NCI-H1105 treated with DMSO at 0.1 percent for 48 hours (cell line): ENCODE results near the gene GREM1.

Experiments used
- DNase-seq: peaks from one replicate; lab custom pipeline; 2025; lab: John Stamatoyannopoulos, UW

GREM1 gene

DNA sequence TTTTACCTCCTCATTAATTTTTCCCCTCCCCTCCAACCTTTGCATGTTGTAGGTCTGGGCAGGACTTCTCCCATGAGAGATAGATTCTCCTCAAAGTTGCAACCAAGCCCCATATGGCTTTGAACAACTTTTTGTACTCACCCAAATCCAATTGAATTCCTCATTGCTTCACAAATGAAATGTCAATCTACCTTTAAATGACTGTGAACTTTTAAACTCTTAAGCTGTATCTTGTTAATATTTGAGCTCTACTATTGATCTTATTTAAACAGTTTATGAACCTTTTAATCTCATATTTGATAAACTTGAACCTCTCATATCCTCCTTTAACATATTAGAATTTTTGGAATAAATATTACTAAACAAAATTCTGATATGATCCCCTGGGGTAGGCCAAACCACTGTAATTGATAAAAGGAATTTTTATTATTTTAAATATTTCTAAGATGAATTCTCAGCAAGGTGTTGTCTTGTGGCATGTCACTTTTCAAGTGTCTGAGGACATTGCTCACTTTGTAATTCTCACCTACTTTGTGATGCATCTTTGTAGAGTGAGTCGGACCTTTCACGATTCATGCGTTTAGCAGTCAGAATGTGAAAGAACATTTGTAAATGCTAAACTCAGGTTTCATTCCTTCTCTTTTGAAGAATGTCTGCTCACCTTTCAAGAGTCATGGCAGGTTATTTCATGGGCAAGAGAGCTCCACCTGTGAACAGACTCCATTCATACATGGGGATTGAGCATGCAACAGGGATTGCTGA, 23.4 kb upstream of the GREM1 start:
- no peak for DNase-seq

DNA sequence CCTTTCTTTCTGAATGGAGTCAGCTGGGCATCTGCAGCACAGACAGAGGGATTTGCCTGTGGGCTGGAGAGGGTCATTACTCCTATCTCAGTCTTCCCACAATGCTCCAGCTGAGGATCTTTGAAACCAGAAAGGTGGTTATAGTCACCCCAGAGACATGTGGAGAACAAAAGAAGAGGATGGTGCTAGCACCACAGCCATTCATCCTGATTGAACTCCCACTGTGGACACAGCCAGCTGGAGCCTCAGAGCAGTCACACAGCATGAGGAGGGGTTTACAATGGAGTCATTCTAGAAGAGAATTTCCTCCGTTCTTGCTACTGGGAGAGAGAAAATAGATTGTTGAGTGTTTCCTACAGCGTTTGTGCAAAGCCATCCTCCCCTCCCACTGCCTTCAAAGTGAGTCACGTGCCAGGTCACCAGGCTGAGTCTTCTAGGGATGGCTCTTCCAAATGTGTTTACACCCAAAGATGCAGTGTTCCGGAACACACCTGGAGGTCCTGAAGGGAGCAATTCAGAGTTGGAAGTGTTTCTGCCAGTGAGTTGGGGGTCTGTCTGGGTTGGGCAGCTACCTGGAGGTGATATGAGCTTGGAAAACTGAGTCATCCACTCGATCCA, 18.9 kb upstream of the GREM1 start:
- no peak for DNase-seq

DNA sequence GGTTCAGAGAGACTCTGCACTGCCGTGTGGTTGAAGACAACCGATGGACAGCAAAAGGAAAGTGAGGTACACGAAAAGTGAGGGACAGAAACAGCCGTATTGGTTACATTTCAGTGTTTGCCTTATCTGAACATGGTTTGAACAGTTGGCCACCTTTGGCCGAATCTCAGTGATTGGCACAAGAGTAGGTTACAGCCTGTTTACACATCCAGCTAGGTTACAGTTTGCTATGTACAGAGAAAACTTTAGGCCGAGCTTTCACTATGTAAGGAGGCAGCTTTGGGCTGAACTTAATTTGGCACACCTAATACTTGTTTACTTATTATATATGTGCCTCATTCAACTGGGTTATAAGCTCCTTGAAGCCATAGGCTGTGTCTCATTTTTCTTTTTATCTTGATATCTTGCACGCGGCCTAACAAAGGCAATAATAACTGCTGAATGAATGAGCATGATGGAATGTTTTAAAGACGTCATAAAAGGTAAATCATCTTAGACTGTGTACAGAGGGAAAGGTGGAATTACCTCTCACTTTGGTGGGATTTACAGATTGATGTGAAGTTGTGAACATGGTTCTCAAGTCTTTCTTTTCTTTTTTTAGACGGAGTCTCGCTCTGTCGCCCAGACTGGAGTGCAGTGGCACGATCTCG, 17.2 kb upstream of the GREM1 start:
- no peak for DNase-seq

DNA sequence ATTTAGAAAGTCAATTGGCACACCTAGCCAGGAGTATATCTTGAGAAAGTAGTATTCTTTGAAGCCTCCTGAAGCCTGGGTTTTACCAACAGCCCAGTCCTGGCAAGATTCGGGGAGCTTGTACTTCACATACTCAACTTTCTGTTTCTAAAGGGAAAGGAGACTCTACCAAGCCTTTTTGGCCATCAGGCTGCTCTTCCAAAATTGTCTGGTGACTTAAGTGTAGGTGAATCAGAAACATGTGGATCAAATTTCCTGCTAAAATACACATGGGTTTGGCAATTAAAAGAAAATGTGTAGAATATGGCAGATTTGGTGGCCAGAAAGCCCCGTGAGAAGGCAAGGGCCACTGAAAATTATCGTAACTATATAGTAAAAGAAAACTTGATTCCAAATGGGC, 15.9 kb upstream of the GREM1 start:
- DNase-seq = no peak

DNA sequence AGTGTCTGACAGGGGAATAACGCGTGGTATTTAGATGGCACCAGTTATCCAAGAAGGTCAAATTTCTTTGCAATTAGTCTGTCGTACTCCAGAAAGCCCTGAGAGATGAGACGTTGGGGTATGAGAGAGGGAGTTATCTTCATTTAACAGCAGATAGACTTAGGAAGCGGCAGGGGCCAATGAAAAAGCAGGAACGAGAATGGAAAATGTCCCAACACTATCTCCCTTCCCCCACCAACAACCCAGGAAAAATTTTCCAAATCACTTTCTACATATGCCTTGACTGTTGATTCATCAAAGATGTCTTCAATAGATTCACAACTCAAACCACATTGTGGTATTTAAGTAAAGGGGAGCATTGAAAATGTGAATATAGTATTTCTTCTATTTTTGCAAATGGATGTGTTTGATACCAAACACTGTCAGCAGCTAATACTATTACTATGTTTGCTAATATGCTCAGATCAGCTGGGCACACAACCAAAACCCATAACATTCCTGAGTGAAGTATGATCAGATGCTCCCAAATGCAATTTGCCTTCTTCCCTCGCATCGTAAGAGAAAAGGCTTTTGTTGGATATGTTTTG, 13.3 kb upstream of the GREM1 start:
- DNase-seq = no peak

DNA sequence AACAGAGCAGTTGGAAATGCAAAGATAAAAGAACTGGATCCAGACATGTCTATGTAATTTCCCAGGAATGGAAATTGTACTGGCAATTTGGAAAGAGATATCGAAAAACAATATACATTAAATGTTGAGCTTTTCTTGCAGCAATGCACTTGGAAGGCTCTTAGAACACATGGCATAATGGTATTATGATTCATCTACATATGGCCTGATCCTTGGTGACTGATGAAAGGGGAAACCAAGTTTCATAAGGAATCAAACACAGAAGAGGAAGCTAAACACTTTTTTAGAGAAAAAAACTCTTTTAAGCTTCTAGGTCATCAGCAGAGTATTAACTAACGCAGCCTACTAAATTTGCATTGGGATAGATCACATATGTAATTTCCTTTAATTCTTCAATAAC, 12.4 kb upstream of the GREM1 start:
- no peak for DNase-seq

DNA sequence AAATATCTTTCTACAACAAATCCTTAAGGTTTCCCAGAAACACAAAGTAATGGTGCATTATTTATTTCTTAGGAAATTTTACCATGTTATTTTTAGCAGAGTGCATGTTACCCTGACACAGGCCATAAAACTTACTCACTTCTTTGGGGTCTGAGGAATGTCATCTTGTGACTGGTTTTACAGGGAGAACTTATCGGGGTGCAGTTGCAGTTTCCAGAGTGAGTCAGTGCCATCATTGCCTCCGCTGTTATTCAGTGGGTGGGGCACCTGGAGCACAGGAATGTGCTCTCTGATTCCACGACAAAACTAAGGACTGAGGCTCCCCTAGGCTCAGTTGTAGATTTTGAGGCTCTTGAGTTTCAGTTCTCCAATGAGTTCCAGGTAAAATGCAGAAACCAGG, 11.1 kb upstream of the GREM1 start:
- no peak for DNase-seq

DNA sequence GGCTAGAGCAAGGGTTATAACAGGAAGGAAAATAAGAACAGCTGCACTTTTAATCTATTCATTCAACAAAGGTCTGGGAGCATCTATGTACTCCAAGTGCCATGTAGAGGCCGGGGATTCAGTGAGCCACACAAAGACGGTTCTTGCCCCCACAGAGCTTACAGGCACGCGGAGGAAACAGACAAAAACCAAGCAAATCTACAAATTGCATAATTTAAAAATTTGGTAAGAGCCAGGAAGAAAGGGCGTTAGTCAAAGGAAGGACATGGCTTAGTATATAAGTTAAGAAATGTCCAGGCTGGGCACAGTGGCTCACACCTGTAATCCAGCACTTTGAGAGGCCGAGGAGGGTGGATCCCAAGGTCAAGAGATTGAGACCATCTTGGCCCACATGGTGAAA, 10.4 kb upstream of the GREM1 start:
- no peak for DNase-seq

DNA sequence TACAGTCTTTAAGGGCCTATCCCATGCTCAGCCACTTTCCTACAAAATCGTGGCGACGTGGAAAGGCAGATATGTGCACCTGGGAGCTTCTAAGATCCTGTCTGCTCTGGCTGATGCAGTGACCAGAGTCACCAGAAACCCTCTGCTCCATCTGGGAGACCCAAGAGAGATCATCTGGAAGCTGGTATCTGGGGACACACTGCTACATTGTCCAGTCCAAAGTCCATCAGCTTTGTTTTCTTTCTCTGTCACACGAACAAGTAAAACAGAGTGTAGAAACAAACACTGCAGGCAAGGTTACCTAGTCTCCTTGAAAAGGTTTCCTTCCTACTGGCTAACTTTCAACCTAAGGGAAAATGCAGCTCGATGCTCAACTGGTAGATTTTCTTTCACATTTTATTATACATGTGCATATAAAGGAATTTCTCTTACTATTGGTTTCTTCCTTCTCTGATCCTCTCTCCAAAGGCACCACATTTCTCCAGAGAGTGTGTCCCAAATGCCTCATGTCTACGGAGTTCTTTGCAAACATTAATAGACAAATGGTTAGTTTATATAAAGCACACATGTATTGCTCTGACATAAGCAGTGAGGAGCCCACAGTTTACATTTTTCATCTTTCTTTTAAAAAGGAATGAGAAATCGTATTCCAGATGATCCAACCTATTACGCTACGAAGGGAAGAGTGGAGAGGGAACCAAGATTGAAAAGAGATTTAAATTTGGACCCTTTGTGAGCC, 8.3 kb upstream of the GREM1 start:
- no peak for DNase-seq

DNA sequence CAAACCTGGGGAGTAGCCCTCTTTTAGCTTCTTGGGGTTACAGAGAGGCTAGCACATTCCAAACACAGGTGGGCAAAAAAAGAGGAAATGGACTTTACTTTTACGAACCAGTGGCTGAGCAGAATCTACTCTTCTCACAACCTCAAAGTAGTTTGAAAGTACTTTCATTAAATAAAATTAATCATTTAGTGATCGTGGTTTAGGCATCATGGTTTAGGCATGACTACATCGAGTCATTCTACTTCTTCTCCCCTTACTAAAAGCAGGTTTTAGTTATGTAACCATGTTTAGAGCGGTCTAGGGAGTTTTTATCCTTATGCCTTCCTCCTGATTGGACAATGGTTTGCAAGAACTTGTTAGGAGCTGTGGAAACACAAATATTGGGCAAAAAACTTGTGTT, 2.5 kb upstream of the GREM1 start:
- no peak for DNase-seq

DNA sequence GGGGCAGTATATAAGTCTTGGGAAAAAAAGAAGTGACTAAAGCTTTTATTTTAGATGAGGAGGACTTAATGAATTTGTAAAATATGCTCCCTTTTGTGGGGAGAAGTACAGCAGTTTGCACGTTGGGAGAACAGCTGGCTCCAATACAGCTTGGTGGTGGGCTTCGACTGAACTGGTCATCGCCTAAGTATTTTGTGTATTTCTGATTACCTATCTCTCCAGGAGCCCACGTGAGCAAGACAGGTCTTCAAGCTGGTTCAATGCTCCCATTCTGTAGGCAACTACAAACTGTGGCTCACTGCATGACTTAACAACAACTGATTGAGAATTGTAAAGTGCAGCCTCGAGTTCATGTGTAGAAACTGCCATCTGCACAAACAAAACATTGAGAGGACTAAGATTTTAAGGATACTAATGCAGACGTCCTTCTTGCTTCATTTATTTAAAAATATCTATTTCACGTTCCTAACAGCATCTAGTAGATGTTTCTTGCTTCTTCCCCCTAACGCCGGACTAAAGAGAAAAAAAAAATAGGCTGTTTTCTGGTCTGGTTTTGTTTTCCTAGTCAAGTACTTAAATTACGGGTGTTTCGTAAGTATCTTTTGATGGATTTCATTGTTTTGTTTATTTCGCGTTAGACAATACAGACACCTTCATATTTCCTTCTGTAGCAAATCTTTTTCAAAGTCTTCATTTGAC, 1.4 kb upstream of the GREM1 start:
- DNase-seq = no peak

DNA sequence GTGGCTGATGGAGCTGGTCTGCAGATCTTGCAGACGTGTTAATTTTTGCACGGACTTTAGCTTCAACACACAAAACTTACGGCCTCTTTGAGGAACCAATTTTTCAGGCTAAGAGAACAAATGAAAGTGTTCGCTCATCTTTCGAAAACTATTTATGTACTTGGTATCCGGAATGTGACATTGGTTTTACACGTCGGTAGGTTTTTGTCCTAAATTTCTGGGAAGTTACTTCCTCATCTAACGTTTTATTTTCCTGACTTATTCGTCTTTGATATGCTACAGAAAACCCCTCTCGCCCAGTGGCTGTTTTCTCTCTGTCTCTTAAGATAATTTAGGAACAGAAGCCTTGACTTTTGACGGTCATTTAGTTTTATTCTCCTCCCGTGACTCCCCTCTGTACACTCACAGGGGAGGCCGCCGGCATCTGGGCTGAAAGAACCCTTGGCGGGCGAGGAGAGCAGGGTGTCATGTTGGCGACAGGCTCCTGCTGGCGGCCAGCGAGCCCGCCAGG, 834 bp upstream of the GREM1 start:
- no peak for DNase-seq

DNA sequence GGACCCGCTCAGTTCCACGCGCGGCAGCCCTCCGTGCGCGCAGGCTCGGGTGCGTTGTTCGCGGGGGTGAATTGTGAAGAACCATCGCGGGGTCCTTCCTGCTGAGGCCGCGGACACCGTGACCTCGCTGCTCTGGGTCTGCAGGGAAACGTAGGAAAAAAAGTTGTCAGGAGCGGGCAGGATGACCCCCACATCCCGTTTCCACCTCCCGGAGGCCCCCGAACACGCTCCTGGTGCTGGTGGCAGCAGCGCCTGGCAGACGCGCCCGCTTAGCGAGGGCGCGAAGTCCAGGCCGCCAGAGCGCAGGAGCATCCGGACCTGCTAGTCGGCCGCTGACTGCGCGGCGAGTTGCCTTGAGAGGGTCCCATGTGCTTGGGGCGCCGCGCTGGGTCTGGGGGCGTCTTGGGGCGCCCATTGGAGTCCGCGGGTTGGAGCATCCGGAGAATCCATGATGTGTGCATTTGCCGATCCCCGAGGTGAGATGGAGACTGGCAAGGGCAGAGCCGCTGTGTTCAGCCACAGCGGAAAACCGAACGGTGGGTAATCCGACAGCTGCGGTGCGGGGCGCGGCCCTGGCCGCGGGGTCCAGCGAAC, 520 bp downstream of the GREM1 start:
- no peak for DNase-seq

DNA sequence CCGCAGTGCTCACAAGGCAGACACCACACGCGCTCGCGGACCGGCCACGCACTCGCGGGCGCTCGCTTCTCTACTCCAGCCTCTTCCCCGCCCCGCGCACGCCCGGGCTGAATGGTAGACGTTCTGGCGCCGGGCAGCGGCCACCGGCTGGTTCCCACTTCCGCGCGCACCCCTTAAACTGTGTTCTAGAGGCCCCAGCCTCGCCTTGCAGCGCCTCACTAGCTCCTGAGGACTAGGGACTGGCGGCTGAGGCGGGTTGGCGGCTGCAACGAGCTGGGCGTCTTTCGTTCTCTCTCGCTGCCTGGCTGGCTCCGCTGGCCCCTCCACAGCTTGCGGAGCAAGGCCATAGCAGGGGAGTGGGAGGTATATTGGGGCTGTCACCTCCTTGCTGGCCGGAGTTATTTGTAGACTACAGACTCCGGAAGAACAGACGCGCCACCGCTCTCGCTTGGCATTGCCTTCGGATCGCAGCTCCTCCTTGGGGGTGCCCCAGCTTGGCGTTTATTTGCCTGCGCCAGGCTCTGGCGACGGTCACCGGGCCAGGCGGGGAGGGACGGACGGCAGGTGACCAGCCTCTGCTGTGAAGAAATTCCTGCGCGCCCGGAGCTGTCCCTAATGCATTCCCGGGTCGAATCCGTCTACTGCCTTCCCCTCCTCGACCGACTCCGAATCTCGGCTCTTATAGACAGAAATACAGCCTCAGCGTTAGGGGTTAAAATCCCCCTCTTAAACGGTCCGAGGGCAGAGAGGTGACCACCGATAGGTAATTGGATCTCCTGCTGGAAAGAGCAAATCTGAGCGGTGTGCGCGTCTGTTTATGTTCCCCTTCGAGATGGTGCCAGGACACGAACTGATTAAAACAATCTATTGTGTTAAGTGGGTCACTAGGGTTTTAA, 1.3 kb downstream of the GREM1 start:
- DNase-seq = no peak

DNA sequence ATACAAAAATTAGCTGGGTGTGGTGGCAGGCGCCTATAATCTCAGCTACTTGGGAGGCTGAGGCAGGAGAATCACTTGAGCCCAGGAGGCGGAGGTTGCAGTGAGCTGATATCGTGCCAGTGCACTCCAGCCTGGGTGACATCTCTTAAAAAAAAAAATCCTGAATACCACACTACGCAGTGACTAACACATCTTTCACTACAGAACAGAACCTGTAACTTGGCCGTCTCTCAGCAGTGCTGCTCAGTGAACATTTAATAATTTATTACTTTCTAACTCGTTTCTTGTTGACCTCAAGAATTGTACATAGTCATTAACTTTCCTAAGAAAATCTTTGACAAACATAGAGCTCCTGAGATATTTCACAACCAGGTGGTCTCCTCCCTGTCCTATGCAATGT, 3.8 kb downstream of the GREM1 start:
- DNase-seq = no peak

DNA sequence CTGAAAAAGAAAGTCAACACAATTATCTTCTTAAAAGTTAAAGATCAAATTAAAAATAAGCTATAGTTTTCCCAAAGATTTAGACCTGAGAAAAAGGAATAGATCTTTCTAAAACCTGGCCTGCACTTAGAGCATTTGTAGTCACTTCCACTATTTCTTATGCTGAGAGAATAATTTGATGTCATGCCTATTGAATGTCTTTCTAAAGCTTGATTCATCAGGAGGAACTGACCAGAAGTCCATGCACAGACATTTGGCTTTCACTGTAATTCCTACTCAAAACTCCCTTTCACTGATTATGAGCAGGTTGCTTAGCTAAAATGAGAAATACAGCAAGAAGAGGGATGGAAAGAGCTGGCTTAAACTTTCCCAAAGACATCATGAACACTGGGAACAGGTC, 4.3 kb downstream of the GREM1 start:
- no peak for DNase-seq

DNA sequence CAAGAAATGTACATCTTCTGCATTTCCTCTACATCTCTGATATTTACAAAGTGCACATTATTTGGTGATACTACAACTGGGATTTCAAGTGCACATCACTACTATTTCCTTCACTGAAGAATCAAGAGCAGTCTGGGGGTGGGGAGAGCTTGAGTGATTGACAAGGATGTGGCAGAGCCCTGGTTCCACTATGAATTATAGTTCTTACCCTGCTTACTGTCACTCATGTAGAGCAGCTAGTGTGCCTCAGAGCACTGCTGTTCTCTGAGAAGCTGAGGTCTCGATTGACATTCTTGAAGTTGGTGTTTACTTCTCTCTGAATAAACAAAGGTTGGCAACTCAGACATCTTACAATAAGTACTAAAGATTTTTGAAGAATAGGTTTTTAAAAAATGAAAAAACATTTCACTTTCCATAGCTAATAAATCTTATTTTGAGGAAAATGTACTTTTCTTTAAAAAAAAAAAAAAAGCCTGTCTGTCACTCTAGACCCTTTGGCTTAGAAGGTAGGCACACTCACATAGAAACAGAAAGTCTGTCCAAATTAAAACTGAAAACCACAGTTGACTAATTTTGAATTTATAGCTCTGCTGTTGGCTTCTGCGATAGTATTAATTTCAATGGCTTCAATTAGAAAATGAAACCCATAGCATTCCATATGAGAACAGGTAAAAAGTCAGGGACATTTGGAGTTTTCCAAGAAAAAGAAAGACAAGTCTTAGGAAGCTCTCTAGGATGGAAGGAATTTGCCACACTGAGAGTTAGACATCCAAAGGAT, 5.6 kb downstream of the GREM1 start:
- no peak for DNase-seq

DNA sequence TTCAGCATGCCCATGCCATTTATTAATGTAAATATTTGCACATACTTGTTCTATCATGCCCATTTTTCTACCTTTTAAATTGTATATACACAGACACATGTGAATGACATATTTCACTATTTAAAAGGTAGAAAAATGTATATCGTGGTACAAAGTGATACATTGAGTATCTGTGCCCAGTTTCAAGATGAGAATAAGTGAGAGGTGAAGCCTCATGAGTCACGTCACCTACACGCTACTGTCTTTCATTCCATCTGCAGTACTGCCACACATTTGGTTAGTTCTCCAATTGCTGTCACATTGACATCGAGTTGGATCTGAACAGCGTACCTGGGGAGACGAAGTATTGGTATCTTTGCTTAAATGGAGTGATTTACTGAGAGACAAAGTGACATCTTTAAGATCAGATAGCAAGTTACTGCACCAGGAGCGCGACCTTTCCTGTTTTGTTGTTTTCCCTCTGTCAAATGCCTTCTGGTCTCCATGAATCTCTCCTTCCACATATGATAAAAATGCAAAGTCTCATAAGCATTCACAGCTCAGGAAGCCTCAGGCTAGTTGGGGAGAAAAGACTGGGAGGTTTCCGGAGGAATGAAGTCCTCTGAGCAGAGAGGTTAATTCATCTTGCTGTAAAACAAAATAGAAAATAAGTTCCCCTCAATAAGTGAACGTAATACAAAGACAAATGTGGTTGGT, 12.0 kb downstream of the GREM1 start:
- DNase-seq = no peak
